Progenitor cell of endocrine pancreas (in vitro differentiated cells): ENCODE measurements around the gene ALDH1A1. TPM values are rescaled to one million over a fixed set of nuclear protein-coding genes. Genes with fewer than 3 reads are reported as not detected.
A peak's percentile ranks its signal among the peaks of the same experiment; 100 is the strongest.

ENCODE experiments used
- DNase-seq: peaks from one replicate; pipeline ENCODE4 v3.0.0; 2021; ENCODE audit warnings: low spot score; ENCODE audit not compliant: unreplicated experiment
- H3K27ac Mint-ChIP-seq: 2 replicates; pipeline ENCODE4 v1.8.0; 2021; ENCODE audit warnings: mild to moderate bottlenecking, moderate library complexity, mixed read lengths
- H3K27me3 Mint-ChIP-seq: 2 replicates; pipeline ENCODE4 v1.8.0; 2021; ENCODE audit warnings: mixed read lengths
- H3K36me3 Mint-ChIP-seq: 2 replicates; pipeline ENCODE4 v1.8.0; 2022; ENCODE audit warnings: mixed read lengths; ENCODE audit not compliant: insufficient read depth
- H3K4me1 Mint-ChIP-seq: 2 replicates; pipeline ENCODE4 v1.8.0; 2021; ENCODE audit warnings: low read depth, mixed read lengths
- H3K4me3 Mint-ChIP-seq: 2 replicates; pipeline ENCODE4 v1.8.0; 2021; ENCODE audit warnings: low read depth, mild to moderate bottlenecking, moderate library complexity, mixed read lengths
- H3K9me3 Mint-ChIP-seq: 2 replicates; pipeline ENCODE4 v1.8.0; 2021; ENCODE audit warnings: low read depth, mixed read lengths
- CTCF ChIP-seq: fragments of 200-600 bp; sonication (generic); IDR thresholded peaks from one replicate; pipeline ENCODE4 v1.5.0; 2021; ENCODE audit warnings: antibody characterized with exemption, mild to moderate bottlenecking; ENCODE audit not compliant: unreplicated experiment
- total RNA-seq: library from RNA; stranded (reverse); gene quantifications from 2 replicates; pipeline ENCODE4 v1.2.1, GENCODE V29; 2021

Gene ALDH1A1
- total RNA-seq, 1 donor from 2014 or later = 188 TPM

GRCh38 chr9:72856972-72857623 lies 95.8 kb downstream of the ALDH1A1 start:
- no peaks in the 10 kb centered on the region for H3K9me3 Mint-ChIP-seq
- H3K36me3 Mint-ChIP-seq = no peaks in the 10 kb centered on the region
- H3K4me3 Mint-ChIP-seq = no peak overlapping the region
- peaks cover 4% of the 10 kb centered on the region for H3K4me1 Mint-ChIP-seq
- no peak for DNase-seq
- H3K27ac Mint-ChIP-seq = no peak overlapping the region
- no peaks in the 10 kb centered on the region for H3K27me3 Mint-ChIP-seq
- peak; percentile 68 for TF ChIP-seq CTCF

GRCh38 chr9:72855890-72856523 lies 96.8 kb downstream of the ALDH1A1 start:
- H3K4me1 Mint-ChIP-seq = peaks cover 4% of the 10 kb centered on the region
- H3K4me3 Mint-ChIP-seq = no peak overlapping the region
- H3K27ac Mint-ChIP-seq = no peak overlapping the region
- H3K9me3 Mint-ChIP-seq = no peaks in the 10 kb centered on the region
- H3K36me3 Mint-ChIP-seq = no peaks in the 10 kb centered on the region
- DNase-seq = no peak
- H3K27me3 Mint-ChIP-seq = no peaks in the 10 kb centered on the region
- no peak for TF ChIP-seq CTCF

- Mint-ChIP-seq H3K27me3 (no peaks in the 10 kb centered on the region), H3K36me3 (peaks cover 1% of the 10 kb centered on the region), H3K9me3 (no peaks in the 10 kb centered on the region), H3K4me1 (peaks cover 4% of the 10 kb centered on the region), H3K4me3 (no peak overlapping the region), H3K27ac (no peak overlapping the region)
- DNase-seq = no peak
- TF ChIP-seq CTCF = no peak
Measured at GRCh38 chr9:72855321-72855720, 97.5 kb downstream of the ALDH1A1 start.

Other genes starting within 250 kb of the ALDH1A1 start
- gene ANXA1, start 198.8 kb upstream of the ALDH1A1 start, total RNA-seq = 1.1 and 3.1 TPM in 2 replicates